Coronary artery (tissue), 2 donors: ENCODE measurements around the gene CTDSP1.
A peak's percentile ranks its signal among the peaks of the same experiment; 100 is the strongest.

Experiments
- DNase-seq: peaks from one replicate; pipeline ENCODE4 v3.0.0-alpha.2; 2017; ENCODE audit warnings: low spot score
- H3K27ac ChIP-seq, 2 donors: fragments of 200-600 bp; sonication (generic); one replicate each; pipeline ENCODE4 v1.5.1; 2016 to 2019
- H3K4me3 ChIP-seq: fragments of 200-600 bp; sonication (generic); 2 replicates; pipeline ENCODE4 v1.5.1; 2016; ENCODE audit warnings: mild to moderate bottlenecking, moderate library complexity
- TF ChIP-seq, protein P1 (sequence below): fragments of 200-600 bp; sonication (generic); IDR thresholded peaks from one replicate; pipeline ENCODE4 v1.5.1; 2019; ENCODE audit warnings: antibody characterized with exemption

The CTDSP1 gene

DNA sequence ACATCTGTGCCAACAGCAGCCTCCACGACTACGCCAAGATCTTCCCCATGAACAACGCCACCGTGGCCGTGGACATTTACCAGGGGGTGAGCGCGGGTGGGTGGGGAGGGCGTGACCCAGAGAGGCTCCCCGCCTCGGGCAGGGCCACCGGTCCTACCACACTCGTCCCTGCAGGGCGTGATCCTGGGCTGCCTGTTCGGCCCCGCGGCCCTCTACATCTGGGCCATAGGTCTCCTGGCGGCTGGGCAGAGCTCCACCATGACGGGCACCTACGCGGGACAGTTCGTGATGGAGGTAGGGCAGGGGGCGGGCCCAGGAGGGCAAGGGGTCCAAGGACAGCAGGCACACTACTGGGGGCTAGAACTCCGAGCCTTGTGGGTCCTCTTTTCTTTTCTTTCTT is 8.5 kb upstream of the CTDSP1 start:
- no peak overlapping the region for H3K27ac ChIP-seq
- TF ChIP-seq, protein P1, sequence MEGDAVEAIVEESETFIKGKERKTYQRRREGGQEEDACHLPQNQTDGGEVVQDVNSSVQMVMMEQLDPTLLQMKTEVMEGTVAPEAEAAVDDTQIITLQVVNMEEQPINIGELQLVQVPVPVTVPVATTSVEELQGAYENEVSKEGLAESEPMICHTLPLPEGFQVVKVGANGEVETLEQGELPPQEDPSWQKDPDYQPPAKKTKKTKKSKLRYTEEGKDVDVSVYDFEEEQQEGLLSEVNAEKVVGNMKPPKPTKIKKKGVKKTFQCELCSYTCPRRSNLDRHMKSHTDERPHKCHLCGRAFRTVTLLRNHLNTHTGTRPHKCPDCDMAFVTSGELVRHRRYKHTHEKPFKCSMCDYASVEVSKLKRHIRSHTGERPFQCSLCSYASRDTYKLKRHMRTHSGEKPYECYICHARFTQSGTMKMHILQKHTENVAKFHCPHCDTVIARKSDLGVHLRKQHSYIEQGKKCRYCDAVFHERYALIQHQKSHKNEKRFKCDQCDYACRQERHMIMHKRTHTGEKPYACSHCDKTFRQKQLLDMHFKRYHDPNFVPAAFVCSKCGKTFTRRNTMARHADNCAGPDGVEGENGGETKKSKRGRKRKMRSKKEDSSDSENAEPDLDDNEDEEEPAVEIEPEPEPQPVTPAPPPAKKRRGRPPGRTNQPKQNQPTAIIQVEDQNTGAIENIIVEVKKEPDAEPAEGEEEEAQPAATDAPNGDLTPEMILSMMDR, result no peak
- no peak for DNase-seq
- no peak overlapping the region for H3K4me3 ChIP-seq

DNA sequence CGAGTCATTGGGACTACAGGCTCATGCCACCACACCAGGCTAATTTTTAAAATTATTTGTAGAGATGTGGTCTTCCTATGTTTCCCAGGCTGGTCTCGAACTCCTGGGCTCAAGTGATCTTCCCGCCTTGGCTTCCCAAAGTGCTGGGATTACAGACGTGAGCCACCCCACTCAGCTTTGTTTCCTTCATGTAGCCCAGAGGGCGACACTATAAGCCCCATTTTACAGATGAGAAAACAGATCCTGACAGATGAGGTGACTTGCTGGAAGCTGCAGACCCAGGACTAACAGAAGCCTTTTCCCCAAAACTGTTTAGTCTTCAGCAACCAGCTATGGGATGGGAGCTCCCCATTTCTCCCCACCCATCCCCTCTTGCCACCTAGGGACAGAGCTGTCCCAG is 7.2 kb upstream of the CTDSP1 start:
- TF ChIP-seq, protein P1, result no peak
- Histone ChIP-seq H3K4me3 (no peak overlapping the region), H3K27ac (no peak overlapping the region)
- DNase-seq, result no peak

DNA sequence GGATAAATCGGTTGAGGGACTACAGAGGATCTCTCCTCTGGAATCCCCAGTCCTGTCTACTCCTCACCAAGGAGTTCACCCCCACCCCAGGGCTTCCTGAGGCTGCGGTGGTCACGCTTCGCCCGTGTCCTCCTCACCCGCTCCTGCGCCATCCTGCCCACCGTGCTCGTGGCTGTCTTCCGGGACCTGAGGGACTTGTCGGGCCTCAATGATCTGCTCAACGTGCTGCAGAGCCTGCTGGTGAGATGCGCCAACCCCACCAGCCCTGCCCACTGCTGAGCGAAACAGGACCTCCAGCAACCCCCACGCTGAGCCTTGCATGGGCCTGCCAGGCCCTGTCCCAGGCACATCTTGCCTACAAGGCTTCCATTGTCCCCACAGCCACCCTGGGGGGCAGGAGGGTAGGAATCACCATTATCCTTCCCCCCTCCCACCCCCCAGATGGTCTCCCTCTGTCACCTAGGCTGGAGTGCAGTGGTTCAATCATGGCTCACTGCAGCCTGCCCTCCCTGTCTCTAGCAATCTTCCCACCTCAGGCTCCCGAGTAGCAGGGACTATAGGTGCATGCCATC is 6.7 kb upstream of the CTDSP1 start:
- no peak overlapping the region for H3K27ac ChIP-seq
- H3K4me3 ChIP-seq, result no peak overlapping the region
- DNase-seq, result no peak
- TF ChIP-seq, protein P1, result no peak

DNA sequence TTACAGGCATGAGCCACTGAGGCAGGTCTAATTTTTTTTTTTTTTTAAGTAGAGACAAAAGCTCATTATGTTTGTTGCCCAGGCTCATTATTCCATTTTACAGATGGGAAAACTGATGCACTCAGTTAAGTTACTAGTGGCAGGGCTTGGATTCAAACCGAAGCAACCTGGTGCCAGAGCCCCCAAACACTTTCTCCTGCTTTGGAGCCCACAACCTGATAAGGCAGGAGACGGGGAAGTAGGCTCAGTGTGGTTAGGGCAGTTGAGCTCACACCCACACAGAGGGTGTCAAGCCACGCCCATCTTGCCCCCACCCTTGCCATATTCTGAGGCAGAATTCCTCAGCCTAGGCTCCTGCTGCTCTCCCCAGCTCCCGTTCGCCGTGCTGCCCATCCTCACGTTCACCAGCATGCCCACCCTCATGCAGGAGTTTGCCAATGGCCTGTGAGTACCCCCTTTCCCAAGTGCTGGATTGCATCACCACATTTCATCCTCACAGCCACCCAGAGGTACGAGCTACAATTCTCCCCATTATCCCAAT is 5.8 kb upstream of the CTDSP1 start:
- TF ChIP-seq, protein P1, result no peak
- Histone ChIP-seq H3K4me3 (no peak overlapping the region), H3K27ac (peak overlapping the region in 1 of 2 donors; percentile 1)
- no peak for DNase-seq

GRCh38 chr2:218394298-218395089 is 5.2 kb upstream of the CTDSP1 start:
- TF ChIP-seq, protein P1, result no peak
- DNase-seq, result peak; percentile 76
- Histone ChIP-seq H3K27ac (peak overlapping the region in 1 of 2 donors; percentile 1), H3K4me3 (no peak overlapping the region)

DNA sequence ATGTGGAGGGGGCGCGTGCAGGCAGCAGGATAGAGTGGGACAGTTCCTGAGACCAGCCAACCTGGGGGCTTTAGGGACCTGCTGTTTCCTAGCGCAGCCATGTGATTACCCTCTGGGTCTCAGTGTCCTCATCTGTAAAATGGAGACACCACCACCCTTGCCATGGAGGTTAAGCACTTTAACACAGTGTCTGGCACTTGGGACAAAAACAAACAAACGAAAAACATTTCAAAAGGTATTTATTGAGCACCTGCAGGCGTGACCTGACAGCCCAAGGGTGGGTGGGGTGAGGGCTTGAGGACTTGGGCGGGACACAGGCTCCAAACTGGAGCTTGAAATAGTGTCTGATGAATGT is 4.6 kb upstream of the CTDSP1 start:
- peak overlapping the region in 1 of 2 donors; percentile 96 for H3K27ac ChIP-seq
- TF ChIP-seq, protein P1, result no peak
- no peak overlapping the region for H3K4me3 ChIP-seq
- DNase-seq, result no peak

DNA sequence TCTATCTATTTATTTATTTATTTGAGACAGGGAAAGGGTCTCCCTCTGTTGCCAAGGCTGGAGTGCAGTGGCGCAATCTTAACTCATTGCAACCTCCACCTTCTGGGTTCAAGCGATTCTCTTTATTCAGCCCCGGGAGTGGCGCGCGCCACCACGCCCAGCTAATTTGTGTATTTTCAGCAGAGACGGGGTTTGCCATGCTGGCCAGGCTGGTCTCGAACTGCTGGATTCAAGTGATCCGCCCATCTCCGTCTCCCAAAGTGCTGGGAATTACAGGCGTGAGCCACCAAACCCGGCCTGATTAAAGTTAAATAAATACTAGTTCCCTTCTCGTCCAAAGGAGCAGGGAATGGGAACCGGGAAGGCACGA is 4.2 kb upstream of the CTDSP1 start:
- Histone ChIP-seq H3K27ac (peak overlapping the region; percentile 96), H3K4me3 (peak overlapping the region; percentile 88)
- no peak for DNase-seq
- TF ChIP-seq, protein P1, result no peak
